ENCODE measurements around the gene GLIS1.
"Not testable (repeated sequence)": the region's sequence is repeated elsewhere in the genome, so short reads cannot be mapped to it uniquely, and the experiment has no call there.

GLIS1 gene

DNA sequence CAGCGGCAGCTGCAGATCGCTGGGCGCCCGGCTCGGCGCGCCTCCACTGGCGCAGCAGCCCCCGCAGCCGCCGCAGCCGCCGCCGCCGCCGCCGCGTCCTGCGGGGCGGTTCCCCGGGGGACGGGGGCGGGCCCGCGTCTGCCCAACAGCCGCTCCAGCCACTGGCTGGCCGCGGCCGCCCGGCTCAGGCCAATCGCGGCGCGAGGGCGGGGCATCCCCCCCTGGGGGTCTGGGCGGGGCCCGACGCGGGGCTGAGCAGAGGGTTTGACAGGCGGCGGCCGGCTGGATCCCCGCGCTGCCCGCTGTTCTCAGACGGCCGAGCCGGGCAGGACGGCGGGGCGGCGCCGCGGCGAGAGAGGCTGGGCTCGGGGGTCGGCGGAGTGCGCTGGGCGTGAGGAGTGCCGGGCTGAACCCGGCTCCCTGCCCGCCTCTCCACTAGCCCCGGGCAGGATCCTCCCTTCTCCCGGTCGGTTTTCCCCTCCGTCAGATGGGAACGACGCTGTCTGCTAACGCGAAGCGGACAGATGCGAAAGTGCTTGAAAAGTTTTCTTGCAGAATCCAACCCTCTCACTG, at the start of gene GLIS1:
TSS of gene GLIS1 (minus strand) at position 56 of the 573 bp plus-strand sequence. CDS start 1,100 bp downstream, outside the sequence.
- DNase-seq (ENCODE audit: extremely low read depth in 1 of 2, low read depth in 1 of 2) = peak; percentile 34 to 56

DNA sequence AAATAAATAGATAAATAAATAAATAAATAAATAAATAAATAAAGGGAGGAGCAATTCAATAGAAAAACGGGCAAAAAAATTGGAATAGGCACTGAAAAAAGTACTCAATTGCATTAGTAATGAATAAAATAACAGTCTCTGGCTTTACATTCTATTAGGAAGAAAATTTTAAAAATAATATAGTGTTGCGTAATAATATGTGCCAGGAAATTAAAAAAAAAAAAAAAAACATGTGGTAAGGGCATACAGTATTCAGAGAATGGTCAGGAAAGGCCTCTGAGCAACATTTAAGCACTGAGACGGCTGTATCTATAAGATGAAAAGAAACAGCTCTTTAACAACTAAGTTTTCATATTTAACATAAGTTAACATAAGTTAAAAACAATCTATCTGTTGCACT, 48.7 kb upstream of the GLIS1 start:
- DNase-seq (ENCODE audit: extremely low read depth in 1 of 2, low read depth in 1 of 2) = no peak

DNA sequence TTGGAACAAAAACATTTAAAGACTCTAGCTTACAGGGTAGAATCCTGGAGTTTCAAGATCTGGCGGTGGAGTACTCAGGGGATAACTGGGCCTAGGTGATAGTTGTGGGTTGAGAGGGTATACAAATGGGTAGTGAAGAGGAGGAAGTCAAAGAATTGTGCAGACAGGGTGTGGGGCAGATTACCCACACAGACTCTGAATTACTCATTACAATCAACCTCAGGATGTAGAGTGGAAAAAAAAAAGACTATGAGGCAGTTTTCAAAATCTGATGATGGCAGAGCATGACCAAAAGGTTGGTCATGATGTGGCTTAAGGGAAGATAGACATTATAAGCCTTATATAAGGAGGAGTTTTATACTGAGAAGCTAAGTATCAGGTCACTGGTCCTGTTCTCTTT, 44.1 kb upstream of the GLIS1 start:
- DNase-seq (ENCODE audit: extremely low read depth in 1 of 2, low read depth in 1 of 2) = peak in 1 of 2 donors; percentile 9

DNA sequence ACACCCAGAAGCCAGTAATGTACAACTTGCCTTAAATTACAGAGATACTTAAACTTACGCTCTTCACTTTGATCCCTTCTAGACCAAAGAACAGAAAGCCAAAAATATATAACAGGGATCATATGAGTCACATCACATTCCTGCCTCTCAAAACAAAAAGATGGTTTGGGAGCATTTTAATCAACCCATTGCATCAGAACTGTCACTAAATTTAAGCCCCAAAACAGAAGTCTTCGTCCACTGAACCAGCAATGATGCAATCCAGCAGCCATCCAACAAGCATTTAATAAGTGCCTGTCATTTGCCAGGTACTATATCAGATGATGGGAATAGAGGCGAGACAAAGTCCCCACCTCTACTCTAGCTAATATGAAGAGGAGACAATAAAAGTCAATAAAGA, 42.7 kb upstream of the GLIS1 start:
- no peak for DNase-seq (ENCODE audit: extremely low read depth in 1 of 2, low read depth in 1 of 2)

DNA sequence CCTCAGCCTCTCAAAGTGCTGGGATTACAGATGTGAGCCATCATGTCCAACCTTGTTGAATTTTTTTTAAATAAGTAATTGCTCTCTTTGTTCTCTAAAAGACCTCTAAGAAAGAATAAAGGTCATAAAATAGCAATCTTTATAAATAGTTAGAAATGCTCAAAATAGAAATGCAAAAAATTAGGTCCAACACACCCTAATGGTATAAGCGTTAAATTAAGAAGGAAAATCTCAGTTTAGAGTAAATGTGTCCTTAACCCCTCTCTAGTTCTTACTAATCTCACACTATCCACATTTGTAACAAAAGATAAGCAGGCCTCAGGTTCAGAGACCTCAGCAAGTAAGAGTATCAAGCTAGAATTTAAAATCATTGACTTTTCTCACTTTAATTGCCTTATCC, 38.3 kb upstream of the GLIS1 start:
- DNase-seq (ENCODE audit: extremely low read depth in 1 of 2, low read depth in 1 of 2) = no peak

DNA sequence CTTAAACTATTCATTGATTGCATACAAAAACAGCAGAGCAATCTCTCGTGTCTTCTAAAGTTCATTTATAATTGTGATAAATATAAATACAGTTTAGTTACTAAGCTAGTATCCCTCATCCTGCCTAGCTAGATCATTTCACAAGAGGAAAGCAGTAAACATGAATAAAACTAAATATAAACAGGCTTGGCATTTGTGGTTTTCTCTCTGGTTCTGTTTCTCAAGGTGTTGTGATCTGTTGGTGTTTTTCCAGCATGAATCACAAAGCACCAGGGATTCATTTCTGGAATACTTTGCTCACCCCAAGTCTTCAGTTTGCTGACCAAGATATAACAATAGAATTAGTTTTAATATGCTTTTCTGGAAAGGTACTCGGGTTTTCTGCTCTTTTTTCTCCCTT, 32.7 kb upstream of the GLIS1 start:
- no peak for DNase-seq (ENCODE audit: extremely low read depth in 1 of 2, low read depth in 1 of 2)

DNA sequence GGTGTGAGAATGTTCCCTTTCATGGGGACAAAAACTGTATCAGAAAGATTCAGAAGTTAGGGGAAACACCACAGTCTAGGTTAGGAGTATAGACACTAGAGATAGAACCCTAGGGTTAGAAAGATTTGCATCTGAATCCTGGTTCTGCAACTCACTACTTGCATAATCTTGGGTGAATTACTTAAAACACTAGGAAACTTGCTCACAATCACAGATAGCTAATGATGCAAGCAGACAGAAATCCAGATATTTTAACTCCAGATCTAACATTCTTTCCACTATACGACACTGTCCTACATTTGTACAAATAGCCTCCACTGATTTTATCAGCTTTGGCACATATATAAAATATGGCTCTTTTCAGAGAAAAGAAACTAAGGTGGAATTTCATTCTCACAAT, 30.8 kb upstream of the GLIS1 start:
- no peak for DNase-seq (ENCODE audit: extremely low read depth in 1 of 2, low read depth in 1 of 2)

DNA sequence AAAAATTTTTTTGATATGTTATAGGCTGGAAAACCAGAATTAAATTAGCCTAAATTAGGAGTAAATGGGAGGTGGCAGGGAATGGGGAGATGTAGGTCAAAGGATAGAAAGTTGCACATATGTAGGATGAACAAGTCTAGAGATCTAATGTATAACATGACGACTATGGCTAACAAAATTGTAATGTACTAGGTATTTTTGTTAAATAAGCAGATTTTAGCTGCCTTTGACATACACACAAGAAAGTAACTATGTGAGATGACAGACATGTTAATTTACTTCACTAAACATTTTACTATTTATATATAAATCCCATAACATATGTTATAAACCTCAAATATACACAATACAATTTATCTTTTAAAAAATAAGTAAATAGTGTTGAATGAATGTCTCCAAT, 30.2 kb upstream of the GLIS1 start:
- no peak for DNase-seq (ENCODE audit: extremely low read depth in 1 of 2, low read depth in 1 of 2)

DNA sequence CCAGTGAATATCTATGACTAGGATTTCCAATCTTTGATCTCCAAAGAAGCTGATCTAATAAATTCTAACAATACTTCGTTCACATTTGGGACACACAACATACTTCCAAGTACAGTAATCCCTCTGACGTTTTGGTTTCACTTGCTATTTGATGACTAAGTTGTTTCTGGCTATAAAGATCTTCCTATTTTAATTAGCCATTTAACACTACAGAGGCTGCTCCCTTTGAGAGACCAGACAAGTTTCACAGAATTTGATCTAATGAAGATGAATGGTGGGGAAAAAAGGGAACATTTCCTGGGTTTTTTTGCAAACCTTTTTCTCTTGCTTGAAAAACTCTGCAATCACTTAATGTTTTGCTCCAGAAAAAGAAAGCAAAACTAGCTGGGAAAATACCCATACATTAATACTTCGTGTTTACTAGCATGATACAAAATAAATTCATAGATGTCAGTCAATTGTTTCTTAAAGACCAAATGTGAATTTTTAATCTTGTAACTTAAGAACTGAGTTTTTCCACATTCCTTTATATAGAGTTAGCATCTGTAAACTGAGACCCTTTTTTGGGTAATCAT, 28.0 kb upstream of the GLIS1 start:
- DNase-seq (ENCODE audit: extremely low read depth in 1 of 2, low read depth in 1 of 2) = no peak

DNA sequence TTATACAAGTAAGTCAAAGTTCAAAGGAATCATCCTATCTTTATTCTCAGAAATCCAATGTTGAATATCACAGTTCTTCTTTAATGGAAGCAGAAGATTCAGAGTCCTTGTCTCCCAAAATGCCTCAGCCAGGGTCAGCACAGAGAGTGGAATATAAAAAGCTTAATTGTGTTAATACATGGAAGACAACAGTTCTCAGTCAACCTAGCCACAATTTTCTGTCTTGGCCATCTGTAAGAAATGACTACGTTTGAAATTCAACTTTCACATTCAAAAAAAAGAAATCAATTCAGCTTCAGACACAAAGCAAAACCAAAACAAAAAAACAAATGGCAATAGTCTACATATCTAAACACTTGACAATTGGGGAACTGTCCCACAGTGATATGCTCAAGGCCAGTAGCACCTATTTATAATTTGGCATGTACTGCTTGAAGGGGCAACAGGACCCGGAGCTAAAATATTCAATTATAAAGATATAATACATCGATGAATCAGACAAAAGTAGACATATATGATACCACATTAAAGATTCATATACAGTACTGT, 27.3 kb upstream of the GLIS1 start:
- DNase-seq (ENCODE audit: extremely low read depth in 1 of 2, low read depth in 1 of 2) = no peak

DNA sequence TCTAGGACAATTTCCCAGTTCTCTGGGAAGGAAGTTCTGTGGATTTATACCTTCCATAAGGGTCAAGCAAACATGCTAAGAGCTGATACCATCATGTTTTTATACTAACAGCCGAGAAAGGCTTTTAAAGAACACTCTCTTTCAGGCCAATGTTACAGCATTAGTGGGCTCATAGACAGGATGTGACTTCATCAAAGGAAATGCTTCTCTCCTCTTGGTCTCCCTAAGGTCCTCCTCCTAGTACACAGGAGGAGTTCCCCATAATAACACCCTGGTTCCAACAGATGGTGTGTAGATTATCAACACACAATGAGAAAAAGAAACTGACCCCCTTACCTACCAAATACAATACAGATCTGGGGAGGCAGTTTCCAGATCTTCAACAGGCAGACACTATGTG, 26.7 kb upstream of the GLIS1 start:
- DNase-seq (ENCODE audit: extremely low read depth in 1 of 2, low read depth in 1 of 2) = no peak

DNA sequence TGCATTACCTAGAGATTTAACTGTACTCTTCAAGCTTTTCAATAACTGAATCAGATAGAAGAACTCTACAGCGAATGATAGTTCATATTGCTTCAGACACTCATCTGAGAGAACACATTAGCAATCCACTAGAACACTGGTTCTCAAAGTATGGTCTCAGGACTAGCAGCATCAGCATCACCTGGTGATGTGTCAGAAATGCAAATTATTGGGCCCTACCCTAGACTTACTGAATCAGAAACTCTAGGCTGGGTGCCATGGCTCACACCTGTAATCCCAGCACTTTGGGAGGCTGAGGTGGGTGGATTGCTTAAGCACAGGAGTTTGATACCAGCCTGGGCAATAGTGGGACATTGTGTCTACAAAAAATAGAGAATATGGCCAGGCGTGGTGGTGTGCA, 24.9 kb upstream of the GLIS1 start:
- no peak for DNase-seq (ENCODE audit: extremely low read depth in 1 of 2, low read depth in 1 of 2)

DNA sequence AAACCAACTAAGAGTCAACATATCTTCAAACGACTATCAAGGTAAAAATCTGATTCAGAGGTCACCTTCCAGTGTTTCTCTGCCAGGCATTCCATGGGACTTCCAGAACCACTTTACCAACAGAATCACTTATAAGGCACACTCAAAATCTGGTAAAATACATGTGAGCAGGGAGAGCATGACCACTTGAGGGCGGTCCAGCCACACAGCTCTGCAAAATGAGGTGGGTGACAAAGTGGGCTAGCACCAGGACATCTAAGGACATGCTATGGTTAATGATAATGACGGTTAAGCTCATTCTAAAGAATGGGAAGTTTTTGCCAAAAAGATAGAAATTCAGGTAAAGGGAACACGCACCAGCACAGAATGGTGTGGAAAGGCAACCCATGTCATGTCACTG, 24.5 kb upstream of the GLIS1 start:
- DNase-seq (ENCODE audit: extremely low read depth in 1 of 2, low read depth in 1 of 2) = no peak

DNA sequence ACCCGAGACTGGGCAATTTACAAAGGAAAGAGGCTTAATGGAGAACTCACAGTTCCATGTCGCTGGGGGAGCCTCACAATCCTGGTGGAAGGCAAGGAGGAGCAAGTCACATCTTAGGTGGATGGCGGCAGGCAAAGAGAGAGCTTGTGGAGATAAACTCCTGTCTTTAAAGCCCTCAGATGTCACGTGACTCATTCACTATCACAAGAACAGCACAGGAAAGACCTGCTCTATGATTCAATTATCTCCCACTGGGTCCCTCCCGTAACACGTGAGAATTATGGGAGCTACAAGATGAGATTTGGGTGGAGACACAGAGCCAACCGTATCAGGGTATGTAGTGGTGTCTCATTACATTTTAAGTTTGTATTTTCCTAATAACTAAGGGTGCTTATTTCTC, 21.5 kb upstream of the GLIS1 start:
- DNase-seq (ENCODE audit: extremely low read depth in 1 of 2, low read depth in 1 of 2) = not testable (repeated sequence)

DNA sequence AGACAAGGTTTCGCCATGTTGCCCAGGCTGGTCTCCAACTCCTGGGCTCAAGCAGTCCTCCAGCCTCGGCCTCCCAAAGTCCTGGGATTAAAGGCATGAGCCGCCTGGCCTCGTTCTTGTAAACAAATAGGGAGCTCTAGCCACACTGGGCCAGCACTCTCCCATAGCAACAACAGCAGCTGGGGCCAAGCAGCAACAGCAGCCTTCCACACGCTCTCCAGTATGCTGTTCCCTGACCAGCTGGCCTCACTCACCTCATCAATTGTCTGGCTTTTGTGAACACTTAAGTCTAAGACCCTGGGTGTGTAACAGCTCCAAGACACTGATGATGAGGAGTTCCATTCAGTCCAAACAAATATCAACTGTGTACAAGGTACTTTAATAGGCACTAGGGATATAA, 16.9 kb upstream of the GLIS1 start:
- DNase-seq (ENCODE audit: extremely low read depth in 1 of 2, low read depth in 1 of 2) = no peak

DNA sequence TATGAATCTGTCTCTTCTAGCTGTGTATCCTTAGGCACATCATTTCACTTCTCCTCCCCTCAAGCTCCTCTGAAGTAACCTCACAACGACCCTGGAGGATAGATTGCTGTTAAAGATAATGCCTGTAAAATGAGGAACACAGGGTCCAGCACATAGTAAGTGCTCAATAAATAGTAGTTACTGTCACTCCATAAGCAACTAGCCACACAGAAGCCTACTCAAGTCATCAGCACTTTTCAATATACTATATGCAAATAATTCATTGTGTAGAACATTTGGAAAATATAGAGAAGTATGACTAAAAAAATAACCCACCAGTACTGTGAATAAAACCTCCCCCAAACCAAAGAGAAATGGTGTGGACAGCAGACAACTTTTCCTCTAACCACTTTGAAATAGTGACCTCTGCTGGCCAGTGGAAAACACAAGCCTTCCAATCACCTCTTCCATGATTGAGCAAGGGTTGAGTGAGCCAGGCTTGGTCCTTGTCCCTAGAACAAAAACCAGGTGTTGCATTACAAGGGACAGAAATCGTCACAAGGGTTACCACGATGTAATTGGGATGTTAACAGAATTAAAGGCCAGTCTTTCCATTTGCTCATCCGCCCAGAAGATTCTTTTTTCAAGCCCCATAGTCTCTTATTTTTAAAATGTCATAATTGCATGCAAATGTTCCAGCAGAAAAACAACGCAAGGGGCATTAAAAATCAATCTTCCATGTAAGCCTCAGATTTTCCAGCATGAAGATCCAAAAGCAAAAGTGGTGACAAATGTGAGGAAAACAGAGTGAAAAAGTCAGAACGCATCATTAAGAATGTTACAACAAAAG, 15.7 kb upstream of the GLIS1 start:
- DNase-seq (ENCODE audit: extremely low read depth in 1 of 2, low read depth in 1 of 2) = peak in 1 of 2 donors; percentile 11

DNA sequence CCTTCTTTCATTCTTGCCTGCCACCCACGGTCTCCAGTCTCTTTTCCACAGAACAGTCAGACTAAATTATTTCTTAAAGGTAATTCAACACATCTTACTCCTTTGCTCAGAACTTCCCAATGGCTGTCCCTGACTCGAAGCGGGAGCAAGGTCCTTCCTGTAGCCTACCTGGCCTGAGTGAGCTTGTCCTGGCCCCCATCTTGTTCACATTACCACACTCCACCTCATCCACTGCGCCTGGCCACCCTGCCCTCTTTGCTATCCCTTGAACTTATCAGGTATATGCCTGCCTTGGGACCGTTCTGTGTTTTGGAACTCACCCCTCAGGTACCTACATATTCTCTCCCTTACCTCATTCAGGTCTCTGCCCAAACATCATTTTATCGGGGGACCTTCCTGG, 13.3 kb upstream of the GLIS1 start:
- no peak for DNase-seq (ENCODE audit: extremely low read depth in 1 of 2, low read depth in 1 of 2)

DNA sequence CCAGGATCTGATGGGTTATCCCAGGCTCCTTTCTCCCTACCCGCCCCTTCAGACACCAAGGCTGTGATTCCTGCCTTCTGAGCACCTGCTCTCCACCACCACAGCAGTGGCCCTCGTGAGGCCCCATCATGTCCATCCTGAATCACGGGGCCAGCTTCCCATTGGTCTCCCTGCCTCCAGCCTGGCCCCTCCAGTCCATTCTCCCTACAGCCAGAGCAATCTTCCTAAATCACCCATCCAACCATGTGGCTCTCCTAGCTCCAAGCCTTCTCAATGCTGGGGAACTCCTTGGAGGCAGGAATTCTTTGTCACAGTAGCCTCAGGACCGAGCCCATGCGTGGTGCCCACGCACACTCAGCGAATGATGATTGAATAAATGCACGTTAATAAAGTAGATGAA, 8.9 kb upstream of the GLIS1 start:
- DNase-seq (ENCODE audit: extremely low read depth in 1 of 2, low read depth in 1 of 2) = no peak

DNA sequence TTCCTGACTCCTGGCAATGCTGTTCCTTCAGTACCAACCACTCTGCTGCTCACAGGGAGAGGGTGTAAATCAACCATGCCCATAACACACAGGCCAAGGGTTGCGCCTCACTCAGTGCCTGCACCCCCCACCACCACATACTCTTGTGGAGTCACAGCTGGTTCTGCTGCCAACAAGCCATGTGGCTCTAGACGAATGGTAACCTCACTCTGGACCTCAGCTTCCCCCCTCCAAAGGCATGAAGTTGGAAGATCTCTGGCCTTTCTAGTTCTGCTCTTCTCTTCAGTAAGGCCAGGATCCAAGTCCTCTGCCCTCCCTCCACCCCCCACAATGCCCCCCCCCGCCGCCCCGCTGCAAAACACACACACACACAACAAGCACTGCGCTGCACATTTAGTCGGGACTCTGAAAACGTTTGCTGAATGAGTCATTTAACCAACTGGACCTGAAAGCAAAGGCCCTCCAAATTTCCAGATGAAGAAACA, 1.7 kb upstream of the GLIS1 start:
- DNase-seq (ENCODE audit: extremely low read depth in 1 of 2, low read depth in 1 of 2) = no peak

DNA sequence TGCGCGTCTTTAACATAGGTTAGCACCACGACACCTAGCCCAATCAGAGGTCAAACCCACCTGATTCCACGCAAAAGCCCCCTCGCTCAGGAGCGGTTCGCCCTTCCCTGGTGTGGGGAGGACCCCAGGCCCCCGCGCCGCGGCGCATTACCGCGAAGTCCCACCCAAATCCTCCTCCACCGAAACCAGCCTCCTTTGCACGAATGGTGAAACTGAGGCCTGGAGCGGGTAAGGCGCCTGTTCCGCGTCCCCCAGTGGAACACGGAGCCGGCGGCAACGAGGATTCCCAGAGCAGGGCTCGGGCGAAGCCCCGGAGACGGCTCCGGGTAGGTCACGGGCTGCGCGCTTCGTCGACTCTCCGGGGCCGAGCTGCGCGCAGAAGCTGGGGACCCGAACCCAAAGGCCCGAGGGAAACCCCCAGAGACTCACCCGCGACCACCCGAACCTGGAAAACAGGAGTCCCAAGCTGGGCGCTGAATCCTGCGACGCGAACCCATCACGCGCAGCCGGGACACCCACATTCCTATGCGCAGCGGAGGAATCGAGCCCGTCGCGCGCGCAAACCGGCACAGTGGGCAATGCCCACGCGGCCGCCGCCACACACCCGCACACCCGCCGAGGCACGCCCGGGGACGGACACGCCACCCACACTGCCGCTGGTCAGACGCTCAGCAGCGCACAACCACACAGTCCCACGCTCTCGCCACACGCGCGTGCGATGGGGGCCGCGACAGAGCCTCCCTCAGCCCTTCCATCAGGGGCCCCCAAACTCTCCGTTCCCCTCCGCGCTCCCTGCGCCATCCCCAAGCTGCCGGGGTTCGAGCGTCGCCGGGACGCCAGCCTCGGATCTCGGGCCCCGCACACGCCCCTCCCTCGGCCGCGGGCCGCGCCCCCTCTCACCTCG, 507 bp downstream of the GLIS1 start:
- no peak for DNase-seq (ENCODE audit: extremely low read depth in 1 of 2, low read depth in 1 of 2)

DNA sequence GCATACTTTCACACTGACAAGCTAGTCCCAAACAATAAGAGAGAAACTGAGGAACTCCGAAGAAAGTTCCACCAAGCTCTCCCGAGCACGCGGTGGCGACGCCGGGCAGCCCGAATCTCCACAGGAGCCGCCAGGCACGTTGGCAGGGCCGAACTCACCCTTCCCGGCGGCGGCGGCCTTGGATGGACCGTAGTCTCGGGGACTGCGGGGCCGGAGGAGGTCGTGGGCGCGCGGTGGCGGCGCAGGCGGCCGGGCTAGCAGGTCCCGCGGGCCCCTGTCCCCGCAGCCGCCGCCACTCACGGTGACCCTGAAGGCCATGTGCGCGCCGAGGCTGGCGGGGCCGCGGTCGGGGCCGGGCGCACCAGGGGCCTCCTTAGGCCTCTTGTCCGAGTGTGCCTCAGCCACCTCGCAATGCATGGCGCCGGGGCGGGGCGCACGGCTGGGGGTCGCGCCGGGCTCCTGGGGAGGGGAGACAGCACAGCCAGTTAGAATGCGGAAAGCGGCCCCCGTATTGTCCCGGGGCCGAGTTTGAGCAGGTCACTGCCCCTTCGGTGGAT, 1.2 kb downstream of the GLIS1 start:
- DNase-seq (ENCODE audit: extremely low read depth in 1 of 2, low read depth in 1 of 2) = no peak

All from stimulated activated CD8-positive, alpha-beta memory T cell treated with anti-CD3 and anti-CD28 coated beads, Interleukin-7, amount 100 ng/mL, for 48 hours (primary cell).